Hematopoietic multipotent progenitor cell treated with erythropoietin and hydrocortisone succinate and interleukin-3 and kit ligand, for 4 days (in vitro differentiated cells): ENCODE measurements around the gene SNCA.

Experiments
- DNase-seq: peaks from one replicate; pipeline ENCODE4 v3.0.0-alpha.2; 2015

SNCA gene

DNA sequence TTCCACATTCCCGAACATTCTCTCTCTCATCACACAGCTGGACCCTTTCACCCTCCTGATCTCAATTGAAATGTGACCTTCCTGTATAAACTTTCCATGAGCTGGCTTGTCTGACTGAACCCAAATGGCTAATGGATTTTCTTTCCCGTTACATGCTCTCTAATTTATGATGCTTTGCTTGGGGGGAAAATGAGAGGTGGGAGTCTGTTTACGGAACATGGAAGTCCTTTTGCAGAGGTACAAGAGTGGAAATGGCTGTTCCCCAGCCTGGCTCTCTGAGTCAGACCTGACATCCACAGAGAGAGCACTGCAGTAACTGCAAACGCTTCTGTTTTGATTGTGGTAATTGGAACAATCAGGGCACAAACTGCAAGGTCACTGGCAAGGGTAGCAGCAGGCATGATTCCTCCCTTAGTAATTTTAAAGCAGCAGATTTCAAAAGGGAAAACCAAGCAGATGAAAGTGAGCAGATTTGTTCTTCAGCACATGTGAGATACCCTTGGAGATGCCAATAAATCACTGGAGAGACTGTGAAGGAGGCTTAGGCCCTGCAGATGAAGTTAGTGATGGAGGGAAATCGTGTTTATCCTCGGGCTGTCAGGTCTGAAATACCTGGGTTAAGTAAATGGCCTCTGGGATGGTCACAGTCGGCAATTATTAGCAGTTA is 83.9 kb downstream of the SNCA start:
- no peak for DNase-seq

DNA sequence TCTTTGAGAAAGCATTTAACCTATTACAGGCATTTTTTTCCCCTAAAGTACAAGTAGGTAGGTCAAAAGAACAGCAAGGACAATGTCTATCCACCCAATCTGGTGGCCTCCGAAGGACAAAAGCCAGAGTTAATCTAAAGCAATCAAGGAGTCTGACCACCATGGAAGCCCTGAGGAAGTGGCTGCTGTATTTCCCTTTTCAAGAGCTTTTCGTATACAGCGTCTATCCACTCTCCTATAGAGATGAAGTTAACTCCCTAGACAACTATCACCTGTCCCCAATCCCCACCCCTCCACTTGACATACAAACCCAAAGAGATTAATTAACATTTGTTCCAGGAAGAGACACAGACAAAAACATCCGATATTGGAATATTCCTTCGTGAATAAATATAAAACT is 85.5 kb downstream of the SNCA start:
- no peak for DNase-seq

DNA sequence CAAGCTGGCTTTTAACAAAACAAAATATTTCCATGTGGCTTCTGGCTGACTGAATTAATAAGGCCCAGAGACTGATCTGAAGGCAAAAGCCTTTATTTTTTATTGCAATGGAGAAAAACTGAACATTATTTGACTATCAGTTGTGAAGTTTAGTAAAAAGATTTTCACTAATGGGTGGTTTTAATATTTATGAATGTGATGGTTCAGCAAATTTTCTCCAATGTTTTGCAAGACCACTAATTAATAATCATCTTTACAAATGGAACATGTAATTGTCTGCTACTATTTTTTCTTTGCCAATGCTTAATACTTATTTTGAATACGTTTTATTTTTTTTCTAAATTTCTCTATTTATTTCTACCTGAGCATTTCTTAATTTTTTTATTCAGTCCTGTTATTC is 90.6 kb downstream of the SNCA start:
- no peak for DNase-seq

DNA sequence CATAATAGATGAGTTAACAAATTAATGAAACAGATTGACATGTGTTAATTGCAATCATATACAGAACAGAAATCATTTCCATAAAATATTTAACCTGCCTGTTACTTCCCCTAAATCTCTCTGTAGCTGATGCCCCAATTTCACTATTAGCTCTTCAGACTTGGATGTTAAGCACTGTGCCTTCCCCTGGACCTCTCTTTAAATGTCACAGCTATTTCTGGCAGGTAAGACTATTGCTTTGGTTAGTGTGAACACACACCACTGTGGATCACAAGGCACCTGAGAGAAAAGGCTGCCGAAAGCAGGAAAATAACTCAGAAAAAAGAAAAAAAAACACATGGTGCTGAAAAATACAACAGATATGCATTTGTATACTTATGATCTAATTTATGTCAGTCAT is 91.3 kb downstream of the SNCA start:
- no peak for DNase-seq

DNA sequence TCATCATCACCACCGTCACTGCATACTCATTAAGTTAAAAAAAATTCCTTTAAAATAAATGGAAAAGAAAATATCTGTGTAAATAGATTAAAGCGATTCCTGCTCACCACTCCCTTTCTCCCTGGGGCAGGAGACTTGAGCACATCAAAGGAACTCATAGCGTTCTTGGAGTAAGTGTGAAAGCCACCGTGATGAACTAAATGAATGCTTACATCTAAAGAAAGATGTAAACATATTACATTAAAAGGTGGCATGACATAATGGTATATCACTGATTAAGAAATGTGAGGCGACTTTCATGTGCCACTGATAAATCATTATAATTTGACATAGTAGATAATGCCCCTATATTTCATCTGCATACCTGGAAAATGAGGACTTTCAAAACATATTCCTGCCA is 92.0 kb downstream of the SNCA start:
- DNase-seq, result no peak

DNA sequence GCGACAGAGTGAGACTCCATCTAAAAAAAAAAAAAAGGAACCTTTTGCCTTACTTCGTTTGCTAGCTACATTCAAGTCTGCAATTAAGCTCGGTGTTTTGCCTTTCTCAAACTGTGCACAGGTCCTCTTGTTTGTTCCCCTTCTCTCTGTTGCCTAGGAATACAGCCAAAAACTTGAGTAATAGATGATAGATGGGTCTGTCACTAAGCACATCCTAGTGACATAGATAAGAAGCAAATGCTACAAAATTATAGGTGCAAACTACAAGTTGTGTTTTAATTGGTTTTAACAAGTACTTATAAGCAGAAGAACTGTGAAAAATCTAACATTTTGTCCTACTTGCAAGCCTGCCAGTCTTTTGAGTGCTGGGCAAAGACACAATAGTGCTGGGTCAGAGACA is 95.2 kb downstream of the SNCA start:
- peak; percentile 28 for DNase-seq

DNA sequence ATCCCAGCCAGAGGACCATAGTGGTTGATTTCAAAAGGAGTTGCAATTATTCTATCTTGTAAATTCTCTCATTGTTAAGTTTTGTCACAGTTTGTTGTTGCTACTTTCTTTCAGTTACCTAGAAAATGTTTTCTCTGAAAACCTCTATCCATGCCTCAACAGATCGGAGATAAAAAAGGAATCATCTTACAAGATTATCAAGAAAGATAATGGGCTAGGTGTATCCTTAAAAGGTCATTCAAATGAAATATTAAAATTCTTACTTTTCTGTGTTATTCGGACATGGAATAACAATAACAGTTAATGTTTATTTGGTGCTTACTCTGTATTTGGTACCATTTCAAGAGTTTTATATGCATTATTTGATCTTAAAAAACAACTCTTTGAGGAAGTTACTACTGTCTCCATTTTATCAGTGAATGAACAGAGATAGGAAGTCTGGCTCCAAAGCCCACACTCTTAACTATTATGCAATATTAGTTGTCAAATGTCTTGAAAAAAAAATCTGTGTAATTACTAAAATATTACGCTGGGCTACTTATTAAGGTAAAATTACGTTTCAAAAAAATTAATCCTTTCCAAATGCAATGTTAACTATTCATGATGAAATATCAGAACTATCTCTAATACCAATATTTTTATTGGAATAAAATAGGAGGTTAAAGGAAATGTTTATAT is 97.5 kb downstream of the SNCA start:
- DNase-seq, result peak; percentile 37

DNA sequence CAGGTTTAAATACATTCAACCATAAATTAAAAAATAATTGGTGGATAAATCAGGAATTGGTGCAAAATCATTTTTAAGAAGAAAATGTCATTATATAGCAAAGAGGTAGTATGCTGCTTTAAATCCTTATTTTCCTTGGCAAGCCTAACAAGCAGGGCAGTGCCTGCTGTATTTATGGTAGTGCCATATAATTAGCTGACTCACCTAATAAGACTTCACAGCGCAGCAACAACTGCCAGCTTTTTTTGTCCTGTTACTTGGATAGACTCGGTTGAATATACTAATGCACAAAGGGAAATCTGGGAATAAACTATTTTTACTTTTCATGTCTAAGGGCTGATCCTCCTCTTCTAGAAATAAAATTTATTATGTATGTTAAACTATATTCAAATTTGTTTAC is 99.1 kb downstream of the SNCA start:
- DNase-seq, result no peak

DNA sequence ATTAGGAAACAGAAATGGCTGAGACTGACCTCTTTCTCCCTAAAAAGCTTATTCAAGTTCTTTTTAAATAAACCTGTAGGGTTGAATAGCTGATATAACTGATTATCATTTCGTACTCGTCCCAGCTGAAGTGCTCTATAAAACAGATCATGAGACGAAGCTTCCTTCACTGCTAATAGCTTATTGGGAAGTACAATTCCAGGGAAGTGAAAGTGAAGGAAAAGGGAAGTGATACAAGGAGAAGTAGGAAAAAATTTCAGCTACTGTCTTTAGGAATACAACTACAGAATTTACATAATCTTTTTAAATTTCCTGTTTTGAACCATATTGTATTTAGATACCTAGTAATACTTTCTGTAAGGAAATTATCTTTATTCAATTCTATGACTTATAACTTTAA is 103.0 kb downstream of the SNCA start:
- DNase-seq, result no peak

DNA sequence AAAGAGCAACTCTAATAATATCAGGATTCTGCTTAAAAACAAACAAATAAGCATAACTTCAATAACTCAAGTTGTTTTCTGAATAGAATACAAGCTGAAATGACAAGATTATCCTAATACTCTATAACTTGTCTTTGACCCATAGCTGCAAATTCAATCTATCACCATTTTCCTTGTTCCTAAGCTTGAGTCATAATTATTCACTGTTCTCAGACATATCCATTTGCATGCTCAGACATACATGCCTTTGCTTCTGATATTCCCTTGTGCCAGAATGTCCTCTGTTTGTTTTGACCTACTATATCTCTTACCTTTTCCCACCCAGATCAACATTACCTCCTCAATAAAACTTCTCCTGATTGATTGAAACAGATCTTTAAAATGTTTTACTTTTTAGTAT is 109.7 kb downstream of the SNCA start:
- DNase-seq, result no peak

DNA sequence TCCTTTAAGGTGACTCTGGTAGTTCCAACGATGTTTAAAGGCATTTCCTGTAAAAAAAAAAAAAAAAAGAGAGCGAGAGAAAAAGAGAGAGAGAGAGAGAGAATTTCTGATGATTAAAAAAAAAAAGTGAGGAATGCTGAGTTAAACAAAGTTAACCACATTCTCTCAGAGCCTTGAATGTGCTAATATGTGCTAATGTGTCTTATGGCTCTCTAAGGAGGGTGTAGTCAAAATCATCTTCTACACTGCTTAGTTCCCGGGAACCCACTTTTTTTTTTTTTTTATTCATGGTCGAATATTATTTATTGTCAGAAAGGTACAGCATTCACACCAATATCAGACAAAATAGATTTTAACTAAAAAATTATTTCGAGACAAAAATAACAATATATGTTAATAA is 111.7 kb downstream of the SNCA start:
- DNase-seq, result no peak

DNA sequence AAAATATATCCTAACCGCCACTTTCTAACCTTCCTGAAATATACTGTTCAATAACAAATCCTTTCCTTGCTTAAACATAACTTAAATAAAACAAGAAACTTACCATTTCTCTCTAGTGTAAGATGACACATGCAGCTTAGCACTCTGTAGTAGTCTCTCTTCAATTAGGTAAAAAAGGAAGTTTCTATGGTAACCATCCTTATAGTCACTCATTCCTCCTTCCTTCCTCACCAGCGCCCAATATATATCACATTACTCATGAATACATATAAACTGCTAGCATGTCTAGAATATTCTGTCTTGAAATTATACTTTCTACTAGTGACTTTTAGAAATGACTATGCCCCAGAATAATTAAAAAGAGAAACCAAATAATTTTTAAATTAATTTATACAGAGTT is 112.2 kb downstream of the SNCA start:
- no peak for DNase-seq

DNA sequence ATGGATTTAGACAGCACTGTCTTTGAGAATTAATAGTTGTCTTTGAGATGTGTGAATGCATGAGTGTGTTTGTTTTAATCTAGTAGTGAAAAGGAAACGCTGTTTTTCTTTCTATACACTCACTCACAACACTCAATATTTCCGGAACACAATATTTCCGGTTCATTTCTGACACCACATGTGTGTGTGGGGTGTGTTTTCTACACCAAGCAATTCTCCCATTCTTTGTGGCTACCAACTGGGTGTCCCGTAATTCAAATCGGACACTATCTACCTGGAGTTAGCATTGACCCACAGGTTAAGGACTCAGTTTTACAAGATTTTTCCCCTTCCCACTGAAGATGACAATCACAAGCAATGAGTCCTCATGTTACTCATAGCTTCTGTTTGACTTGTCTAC is 113.9 kb downstream of the SNCA start:
- DNase-seq, result no peak

DNA sequence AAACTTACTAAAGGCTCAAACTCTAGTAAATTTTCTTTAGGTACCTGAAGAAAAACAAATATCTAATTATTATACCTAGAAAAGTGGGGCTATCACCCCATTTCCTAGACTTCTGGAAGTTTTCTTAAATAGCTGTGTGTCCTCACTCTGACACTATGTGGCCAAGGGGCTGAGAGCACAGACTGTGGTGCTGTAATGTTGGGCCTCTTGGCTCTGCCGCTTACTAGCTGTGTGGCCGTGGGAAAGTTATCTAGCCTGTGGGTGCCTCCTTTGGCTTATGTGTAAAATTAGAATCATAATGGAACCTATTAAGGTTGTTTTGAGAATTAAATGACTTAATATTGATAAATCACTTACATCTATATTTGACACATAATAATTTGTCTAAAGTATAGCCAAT is 114.4 kb downstream of the SNCA start:
- peak; percentile 10 for DNase-seq

DNA sequence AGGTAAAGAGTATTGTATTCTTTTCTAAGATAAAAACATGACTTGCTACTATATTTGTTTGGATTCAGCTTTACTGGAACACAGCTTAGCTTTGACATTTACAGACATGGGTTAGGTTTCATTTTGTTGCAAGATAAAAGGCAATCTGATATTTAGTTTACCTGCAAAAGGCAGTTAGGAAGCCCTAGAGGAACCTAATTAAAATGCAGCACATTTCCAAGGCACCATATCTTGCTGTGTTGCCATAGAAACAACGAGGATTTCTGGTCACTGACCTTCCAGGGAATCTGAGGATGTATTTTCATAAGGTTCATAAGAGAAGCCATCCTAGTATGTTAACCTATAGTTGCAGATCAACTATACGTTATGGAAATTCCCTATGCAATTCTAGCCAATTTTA is 116.0 kb downstream of the SNCA start:
- DNase-seq, result no peak

DNA sequence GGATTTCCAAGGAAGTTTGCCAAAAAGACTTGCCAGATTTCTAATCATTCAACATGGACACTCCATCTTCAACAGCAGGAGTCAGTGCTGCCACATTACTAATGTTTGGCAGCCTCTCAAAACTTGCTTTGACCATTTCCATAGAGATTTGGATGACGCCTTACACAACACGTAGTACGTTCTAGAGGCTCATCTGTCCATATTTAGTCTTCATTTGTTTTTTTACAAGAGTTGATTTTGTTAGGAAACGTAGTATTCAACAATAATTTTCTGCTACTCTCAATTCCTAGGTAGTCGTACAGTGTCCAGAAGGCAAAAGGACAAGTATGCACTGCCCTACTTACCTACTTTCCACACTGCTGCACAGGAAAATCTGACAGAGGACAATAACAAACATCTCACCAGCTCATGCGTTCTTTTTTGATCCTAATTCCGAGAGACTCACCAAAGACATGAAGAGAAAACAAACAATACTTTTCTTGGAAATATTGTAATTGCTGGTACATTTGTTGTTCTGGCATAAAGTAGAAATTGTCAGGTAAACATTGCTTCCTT is 117.3 kb downstream of the SNCA start:
- no peak for DNase-seq

DNA sequence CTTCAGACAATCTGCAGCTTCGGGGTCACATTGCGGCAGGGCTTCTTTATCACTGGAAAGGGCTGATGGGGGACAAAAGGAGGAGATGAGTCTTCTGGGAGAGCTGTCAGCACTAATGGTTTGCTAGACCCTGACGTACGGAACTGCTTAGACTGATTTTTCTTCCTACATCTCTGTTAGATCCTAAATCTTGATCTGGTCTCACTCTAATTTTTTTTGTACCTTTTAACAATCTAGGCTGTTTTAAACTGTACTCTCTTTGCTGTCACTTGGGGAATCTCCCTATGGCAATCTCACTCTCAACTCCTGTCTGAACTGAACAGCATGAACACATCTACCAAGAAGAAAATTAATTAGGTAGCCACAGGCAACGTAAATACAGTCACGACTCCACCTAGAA is 120.1 kb downstream of the SNCA start:
- no peak for DNase-seq

DNA sequence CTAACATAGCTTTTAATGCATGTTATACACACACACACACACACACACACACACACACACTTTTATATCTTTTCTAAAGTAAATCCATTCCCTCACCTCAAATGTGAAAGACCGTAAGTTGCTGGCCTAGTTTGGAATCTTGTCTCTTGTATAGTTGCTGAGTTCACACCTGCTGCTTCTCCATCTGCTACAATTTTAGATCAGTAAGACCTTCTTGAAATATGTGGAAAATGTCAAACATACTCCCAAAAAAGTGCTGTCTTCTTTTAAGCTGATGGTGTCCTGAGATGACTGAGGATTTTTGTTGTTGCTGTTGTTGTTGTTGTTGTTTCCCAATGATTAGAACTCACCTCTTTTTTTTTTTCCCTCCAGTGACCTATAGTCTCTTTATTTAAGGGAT is 121.3 kb downstream of the SNCA start:
- DNase-seq, result no peak

DNA sequence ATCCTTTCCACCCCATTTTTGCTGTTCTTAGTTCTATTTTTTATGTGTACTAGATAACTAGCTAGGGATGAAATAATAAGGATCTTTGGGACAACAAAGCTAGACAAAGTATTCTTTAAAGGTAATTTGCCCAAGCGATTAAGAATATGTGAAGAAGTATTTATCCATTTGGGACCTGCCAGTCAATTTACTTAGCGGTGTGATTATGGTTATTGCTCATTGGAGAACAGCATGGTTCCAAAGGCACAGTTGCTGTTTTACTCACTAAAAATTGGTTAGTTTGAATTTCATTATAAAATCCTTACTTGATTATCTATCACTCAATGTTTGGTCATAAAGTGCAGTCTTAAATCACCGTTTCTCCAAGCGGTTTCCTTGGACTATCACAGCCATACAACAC is 124.1 kb downstream of the SNCA start:
- DNase-seq, result no peak

DNA sequence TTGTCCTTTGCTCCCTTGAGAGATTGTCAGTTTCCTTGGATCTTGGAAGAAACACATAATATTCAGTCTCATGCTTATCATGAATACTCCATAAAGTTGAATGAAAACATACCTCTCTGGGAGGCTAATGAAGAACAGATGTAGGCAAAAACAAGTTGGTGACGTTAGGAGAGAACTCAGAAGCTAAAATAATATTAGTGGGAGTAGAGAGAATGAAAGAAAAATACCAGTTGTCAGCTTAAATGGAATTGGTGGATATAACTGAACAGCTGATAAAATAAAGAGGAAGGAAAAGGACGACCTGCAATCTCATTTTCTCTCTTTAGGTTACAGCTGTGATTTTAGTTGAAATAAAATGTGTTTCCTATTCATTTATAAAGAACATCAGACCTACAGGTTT is 124.8 kb downstream of the SNCA start:
- DNase-seq, result no peak

DNA sequence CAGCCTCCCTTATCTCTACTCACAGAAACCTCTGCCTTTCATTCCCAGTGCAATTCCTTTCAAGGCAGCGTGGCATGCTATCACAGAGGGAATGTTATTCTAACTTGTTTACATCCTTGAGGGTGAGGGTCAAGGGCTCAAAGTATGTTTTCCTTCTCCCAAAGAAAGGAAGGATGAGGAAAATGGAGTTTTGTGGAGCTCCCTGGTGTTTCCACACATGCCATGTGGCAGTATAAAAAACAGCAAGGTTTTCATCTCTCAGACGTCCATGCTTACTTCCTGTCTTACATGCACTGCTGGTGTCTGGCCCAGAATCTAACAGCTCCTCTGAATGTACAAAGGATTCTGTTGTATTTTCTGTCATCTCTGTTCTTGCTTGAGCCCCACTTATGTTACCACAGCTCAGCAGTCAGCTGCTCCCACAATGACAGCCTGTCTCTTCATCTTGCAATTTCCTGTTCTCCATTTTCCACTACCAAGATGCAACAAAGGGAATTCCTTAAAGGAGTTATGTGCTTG is 128.0 kb downstream of the SNCA start:
- DNase-seq, result peak; percentile 19

DNA sequence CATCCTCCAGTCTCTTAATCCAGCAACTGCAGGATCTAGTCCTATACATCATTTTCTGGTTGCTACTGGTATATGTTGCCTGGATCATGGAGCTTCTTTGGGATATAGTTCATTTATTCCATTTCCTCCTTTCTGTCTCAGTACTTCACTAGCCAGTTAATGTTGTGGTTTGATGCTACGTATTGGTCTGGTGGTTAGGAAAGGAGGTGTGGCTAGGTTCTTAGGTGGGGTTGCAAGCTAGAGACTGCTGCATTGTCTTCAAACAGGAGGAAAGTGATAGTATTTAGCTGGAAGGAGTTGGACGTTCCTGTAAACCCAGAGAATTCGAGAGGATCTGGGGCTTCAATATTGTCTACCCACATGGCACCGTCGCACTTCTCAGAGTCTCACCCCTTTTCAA is 129.5 kb downstream of the SNCA start:
- DNase-seq, result peak; percentile 23

DNA sequence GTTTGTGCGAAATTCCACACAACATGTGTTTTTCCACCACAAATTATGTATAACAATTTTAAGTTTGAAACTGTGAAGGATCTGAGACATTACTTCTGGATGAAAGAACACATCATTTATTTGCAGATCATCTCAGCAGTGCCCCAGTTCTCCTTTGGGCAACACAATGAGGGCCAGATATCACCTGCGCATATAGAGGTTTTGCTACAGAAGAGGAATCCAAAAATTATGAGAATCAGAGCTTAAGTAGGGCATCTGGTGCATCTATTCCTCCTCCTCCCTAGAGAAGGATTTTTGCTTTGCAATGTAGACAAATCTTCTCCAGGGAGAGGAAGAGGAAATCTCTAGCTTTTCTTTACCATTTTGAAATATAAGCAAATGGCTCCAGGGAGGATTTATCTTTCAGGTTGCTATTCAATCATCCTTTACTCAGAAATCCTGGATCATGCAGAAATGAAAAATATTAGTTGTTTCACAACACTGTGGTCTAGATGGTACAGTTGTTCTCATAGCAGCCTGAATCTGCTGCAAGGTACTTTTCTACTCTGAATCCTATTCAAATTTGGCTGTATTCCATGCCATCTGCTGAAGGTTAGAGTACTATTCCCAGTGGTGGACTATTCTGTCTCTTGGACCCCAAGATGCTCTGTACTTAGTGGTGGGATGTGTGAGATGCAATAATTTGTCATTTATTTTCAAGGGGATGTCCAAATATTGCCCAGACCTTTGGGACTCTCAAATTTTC is 132.1 kb downstream of the SNCA start:
- DNase-seq, result no peak
